ENCODE measurements around the gene SNED1.

Gene SNED1

DNA sequence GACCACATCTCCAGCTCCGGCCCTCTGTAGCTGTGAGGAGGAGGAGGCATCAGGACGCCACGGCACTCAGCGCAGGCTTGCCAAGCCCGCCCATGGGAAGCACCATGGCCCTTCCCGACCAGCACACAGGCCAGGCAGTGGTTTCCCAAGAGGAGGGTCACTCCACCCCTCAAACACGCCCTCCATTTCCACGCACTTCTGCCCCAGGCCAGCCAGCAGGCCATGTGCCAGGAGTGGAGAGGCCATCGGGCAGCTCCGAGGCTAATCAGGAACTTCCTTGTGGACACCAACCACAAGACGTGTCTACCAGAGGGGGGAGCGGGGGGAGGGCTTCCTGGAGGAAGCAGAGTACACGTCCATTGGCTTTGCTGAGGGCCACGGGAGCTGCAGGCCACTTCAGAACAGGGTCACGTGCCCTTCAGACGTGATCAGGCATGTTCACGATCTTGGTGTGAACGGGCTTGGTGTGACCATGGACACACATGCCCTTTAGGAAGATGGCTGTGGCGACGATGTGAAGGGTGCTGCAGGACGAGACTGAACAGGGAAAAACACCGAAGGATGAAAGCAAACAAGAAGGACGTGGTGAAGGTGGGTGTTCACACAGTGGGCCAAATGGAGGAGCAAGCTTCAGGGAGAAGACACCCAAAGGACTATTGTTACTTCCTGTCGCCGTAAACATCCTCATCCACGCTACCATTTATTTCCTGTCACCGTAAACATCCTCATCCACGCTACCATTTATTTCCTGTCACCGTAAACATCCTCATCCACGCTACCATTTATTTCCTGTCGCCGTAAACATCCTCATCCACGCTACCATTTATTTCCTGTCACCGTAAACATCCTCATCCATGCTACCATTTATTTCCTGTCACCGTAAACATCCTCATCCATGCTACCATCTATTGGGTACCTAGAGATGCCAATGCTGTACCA is 110.1 kb downstream of the SNED1 start:
- TF ChIP-seq, protein P1, sequence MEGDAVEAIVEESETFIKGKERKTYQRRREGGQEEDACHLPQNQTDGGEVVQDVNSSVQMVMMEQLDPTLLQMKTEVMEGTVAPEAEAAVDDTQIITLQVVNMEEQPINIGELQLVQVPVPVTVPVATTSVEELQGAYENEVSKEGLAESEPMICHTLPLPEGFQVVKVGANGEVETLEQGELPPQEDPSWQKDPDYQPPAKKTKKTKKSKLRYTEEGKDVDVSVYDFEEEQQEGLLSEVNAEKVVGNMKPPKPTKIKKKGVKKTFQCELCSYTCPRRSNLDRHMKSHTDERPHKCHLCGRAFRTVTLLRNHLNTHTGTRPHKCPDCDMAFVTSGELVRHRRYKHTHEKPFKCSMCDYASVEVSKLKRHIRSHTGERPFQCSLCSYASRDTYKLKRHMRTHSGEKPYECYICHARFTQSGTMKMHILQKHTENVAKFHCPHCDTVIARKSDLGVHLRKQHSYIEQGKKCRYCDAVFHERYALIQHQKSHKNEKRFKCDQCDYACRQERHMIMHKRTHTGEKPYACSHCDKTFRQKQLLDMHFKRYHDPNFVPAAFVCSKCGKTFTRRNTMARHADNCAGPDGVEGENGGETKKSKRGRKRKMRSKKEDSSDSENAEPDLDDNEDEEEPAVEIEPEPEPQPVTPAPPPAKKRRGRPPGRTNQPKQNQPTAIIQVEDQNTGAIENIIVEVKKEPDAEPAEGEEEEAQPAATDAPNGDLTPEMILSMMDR (conservative IDR thresholded peaks at IDR 0.05), result no peak
- H3K27ac ChIP-seq, result no peak overlapping the region

DNA sequence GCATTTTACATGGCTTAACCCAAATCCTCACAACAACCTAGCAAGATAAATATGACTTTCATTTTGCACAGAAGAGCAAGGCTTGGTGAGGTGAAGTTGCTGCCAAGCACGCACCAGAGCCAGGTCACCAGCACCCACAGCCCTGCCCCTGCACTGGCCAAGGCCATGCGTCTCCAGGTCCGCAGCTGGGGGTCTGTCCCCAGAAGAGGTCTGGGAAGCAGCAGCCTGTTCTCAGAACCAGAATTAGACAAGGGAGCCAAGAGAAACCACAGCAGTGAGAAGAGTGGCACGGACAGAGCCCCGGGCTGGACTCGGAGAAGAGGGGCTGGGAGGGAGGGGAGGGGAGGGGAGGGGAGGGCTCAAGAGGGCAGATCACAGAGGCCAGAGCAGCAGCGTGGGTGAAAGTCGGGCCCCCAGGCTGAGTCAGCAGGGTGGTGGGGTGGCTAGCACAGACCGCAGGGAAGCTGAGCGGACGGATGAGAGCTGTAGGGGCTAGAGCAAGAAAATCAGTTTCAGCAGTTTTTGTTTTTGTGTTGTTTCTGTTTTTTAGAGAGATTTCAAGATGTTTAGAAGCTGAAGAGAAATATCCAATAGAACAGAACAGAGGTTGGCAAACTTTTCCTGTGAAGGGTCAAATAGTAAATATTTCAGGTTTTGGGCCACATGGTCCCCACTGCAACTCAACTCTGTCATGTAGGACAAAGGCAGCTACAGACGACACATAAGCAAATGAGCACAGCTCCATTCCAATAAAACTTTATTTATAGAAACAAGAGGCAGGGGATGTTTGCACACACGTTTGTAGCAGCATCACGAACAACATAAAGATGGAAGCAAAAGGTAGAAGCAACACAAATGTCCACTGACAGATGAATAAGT is 111.0 kb downstream of the SNED1 start:
- TF ChIP-seq, protein P1 (conservative IDR thresholded peaks at IDR 0.05), result no peak
- H3K27ac ChIP-seq, result no peak overlapping the region

DNA sequence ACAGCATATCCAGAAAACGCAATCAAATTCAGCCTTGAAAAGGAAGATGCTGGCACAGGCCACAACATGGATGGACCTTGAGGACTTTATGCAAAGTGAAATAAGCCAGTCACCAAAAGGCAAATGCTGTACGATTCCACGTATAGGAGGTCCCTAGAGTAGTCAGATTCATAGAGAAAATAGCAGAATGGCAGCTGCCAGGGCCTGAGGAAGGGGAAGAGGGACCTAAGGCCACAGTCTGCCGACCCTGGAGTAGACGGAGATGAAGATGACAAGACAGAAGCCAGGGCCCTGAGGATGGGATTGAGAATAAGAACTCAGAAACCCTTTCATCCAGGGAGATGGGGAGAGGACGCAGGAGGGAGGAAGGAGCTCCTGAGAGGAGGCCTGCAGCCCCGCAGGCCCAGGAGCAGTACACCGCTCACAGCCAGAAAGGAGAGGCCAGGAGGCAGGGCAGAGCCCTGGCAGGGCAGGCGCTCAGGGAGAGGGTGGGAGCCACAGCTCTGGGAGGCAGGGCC is 111.7 kb downstream of the SNED1 start:
- H3K27ac ChIP-seq, result no peak overlapping the region
- TF ChIP-seq, protein P1 (conservative IDR thresholded peaks at IDR 0.05), result no peak

DNA sequence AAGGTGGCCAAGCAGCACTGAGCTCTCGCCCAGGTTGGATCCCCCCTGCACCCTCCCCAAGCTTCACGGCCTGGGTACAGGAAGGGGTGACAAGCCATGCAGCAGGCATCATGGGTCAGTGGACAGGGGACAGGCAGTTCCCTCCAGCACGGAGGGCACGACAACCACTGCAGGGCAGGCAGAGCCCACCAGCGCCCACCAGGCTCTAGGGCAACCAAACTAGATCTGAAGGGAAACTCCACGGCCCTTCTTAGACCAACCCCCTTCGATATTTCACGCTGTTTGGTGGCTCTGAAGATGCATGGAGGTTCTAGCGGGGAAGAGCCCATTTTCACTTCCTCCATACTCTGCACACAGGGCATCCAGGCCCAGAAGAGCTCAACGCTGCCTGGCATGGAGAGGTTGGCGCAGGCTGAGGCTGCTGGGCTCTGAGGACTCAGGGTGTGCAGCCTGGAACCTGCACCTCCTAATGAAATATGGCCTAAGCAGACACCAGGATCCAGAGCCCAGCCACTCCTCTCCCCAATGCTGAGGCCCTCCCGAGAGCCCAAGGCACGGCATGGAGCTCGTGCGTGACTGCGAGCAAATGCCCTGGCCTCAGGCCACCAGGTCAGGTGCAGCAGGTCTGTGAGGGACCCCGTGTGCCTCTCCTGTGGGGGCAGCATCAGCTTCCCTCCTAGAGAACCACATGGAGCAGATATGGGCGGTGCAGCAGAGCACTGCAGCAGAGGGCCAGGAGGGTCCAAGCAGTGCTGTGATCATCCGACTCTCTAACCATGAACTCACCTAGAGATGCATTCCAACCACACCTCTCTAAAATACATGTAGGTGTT is 112.4 kb downstream of the SNED1 start:
- TF ChIP-seq, protein P1 (conservative IDR thresholded peaks at IDR 0.05), result no peak
- H3K27ac ChIP-seq, result no peak overlapping the region

DNA sequence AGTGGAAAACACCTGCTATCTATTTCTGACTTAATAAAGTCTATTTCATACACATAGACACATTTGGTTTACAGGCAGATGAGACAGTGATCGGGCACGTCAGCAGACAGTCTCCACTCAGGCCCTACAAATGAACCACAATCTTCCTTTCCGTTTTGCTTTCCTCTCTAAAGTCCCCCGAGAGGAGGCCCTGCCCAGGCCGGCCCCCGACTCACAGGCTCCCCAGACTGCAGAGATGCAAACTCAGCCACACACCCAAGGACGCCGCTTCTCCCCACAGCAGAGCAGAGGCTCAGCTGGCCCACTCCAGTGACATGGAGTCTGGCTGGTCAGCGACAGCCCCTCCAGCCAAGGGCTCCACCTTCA is 113.0 kb downstream of the SNED1 start:
- TF ChIP-seq, protein P1 (conservative IDR thresholded peaks at IDR 0.05), result no peak
- H3K27ac ChIP-seq, result no peak overlapping the region

DNA sequence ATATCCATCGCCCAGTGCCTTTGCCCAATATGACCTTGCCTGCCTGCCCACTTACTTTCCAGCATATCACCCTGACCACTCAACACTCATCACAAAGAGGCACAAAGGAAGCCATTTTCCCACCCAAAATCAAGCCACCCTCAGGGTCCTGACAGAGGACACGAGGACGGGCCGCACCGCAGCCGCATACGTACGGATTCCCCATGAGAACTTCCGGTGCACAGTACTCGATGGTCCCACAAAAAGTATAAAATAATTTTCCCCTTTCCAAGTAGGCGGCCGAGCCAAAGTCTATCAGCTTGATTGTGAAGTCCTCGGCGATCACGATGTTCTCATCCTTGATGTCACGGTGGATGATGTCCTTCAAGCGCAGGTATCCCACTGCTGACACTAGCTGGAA is 113.6 kb downstream of the SNED1 start:
- TF ChIP-seq, protein P1 (conservative IDR thresholded peaks at IDR 0.05), result no peak
- no peak overlapping the region for H3K27ac ChIP-seq
